HepG2 (cell line): ENCODE results near the gene MBD3. TPM values are rescaled to one million over a fixed set of nuclear protein-coding genes. Genes with fewer than 3 reads are reported as not detected.

Experiments
- CHCHD3 ChIP-seq: sonication (generic); formaldehyde crosslinking; IDR thresholded peaks from 2 replicates; pipeline ENCODE4 v1.8.0; 2022; ENCODE audit warnings: mild to moderate bottlenecking, missing genetic modification reagents, moderate library complexity
- DNMT3B ChIP-seq: conservative IDR thresholded peaks from 2 replicates; pipeline ENCODE4 v1.6.1; 2016; ENCODE audit warnings: missing biosample characterization, control low read depth
- HOXA9 ChIP-seq: sonication (generic); formaldehyde crosslinking; IDR thresholded peaks from 2 replicates; pipeline ENCODE4 v1.8.1; 2022; ENCODE audit warnings: missing genetic modification reagents, mild to moderate bottlenecking, moderate library complexity, borderline replicate concordance
- MBD4 ChIP-seq: IDR thresholded peaks from 2 replicates; pipeline ENCODE4 v1.6.1; 2012; ENCODE audit warnings: low read length, inconsistent platforms, borderline replicate concordance
- PHF21A ChIP-seq: sonication (generic); formaldehyde crosslinking; IDR thresholded peaks from 2 replicates; pipeline ENCODE4 v1.5.0; 2020; ENCODE audit warnings: mild to moderate bottlenecking, missing genetic modification reagents
- REXO4 ChIP-seq: sonication (generic); formaldehyde crosslinking; IDR thresholded peaks from 2 replicates; pipeline ENCODE4 v1.8.0; 2022; ENCODE audit warnings: missing genetic modification reagents, mild to moderate bottlenecking, borderline replicate concordance
- SALL1 ChIP-seq: sonication (generic); formaldehyde crosslinking; IDR thresholded peaks from 2 replicates; pipeline ENCODE4 v1.8.0; 2022; ENCODE audit warnings: mild to moderate bottlenecking, missing genetic modification reagents
- TBX2 ChIP-seq: sonication (generic); formaldehyde crosslinking; IDR thresholded peaks from 2 replicates; pipeline ENCODE4 v1.5.0; 2020; ENCODE audit warnings: missing genetic modification reagents, mild to moderate bottlenecking, borderline replicate concordance
- TBX3 ChIP-seq: fragments of 450-650 bp; IDR thresholded peaks from 2 replicates; pipeline ENCODE4 v1.6.1; 2017; ENCODE audit warnings: antibody characterized with exemption, mild to moderate bottlenecking, inconsistent platforms, borderline replicate concordance
- ZBTB20 ChIP-seq: sonication (generic); formaldehyde crosslinking; IDR thresholded peaks from 2 replicates; pipeline ENCODE4 v1.8.1; 2023; ENCODE audit warnings: missing genetic modification reagents, low read depth, mild to moderate bottlenecking, borderline replicate concordance
- ZBTB7B ChIP-seq: sonication (generic); formaldehyde crosslinking; IDR thresholded peaks from 2 replicates; pipeline ENCODE4 v1.4.0; 2020; ENCODE audit warnings: missing genetic modification reagents
- ZNF264 ChIP-seq: sonication (generic); formaldehyde crosslinking; IDR thresholded peaks from 2 replicates; pipeline ENCODE4 v1.4.0; 2020; ENCODE audit warnings: missing genetic modification reagents
- ZNF326 ChIP-seq: sonication (generic); formaldehyde crosslinking; IDR thresholded peaks from 2 replicates; pipeline ENCODE4 v1.4.0; 2020; ENCODE audit warnings: missing genetic modification reagents, borderline replicate concordance
- ZNF484 ChIP-seq: sonication (generic); formaldehyde crosslinking; IDR thresholded peaks from 2 replicates; pipeline ENCODE4 v1.5.1; 2020; ENCODE audit warnings: mild to moderate bottlenecking, low read depth, missing genetic modification reagents, borderline replicate concordance
- ZNF644 ChIP-seq: IDR thresholded peaks from 2 replicates; pipeline ENCODE4 v1.6.1; 2016; ENCODE audit warnings: low read depth
- ZNF652 ChIP-seq: IDR thresholded peaks from 2 replicates; pipeline ENCODE4 v1.6.1; 2016; ENCODE audit warnings: low read depth, borderline replicate concordance
- ZNF879 ChIP-seq: sonication (generic); formaldehyde crosslinking; IDR thresholded peaks from 2 replicates; pipeline ENCODE4 v1.8.1; 2023; ENCODE audit warnings: missing genetic modification reagents
- ZSCAN31 ChIP-seq: sonication (generic); formaldehyde crosslinking; IDR thresholded peaks from 2 replicates; pipeline ENCODE4 v1.5.0; 2020; ENCODE audit warnings: low read depth, mild to moderate bottlenecking, missing genetic modification reagents
- polyA plus RNA-seq, 8 experiments: library from polyadenylated mRNA; depleted of rRNA in 3 of 8; stranded (reverse) in 7 of 8; unstranded in 1 of 8; fragments of >200 nt; fragmentation: Illumina TruSeq in 4 of 8; extraction: Trizol in 4 of 8; gene quantifications; 2 replicates each; pipeline versions ENCODE4 v1.2.1 to v1.2.3, GENCODE V29; 2011 to 2016; ENCODE audit warnings: low read depth in 4 of 8, missing spikeins in 1 of 8, mixed read lengths in 1 of 8; ENCODE audit not compliant: insufficient read depth in 1 of 8
- total RNA-seq, 5 experiments: library from RNA; depleted of rRNA; stranded (reverse); fragments of >200 nt; fragmentation: Illumina TruSeq; extraction: Trizol; gene quantifications; 2 replicates each; pipeline ENCODE4 v1.2.3, GENCODE V29; 2016; ENCODE audit warnings: low read depth in 1 of 5
- TF ChIP-seq, protein P1 (sequence below): sonication (generic); formaldehyde crosslinking; IDR thresholded peaks from 2 replicates; pipeline ENCODE4 v1.5.1; 2020; ENCODE audit warnings: missing genetic modification reagents, mild to moderate bottlenecking, borderline replicate concordance
- TF ChIP-seq, protein P2 (sequence below): sonication (generic); formaldehyde crosslinking; IDR thresholded peaks from 2 replicates; pipeline ENCODE4 v1.4.0; 2020; ENCODE audit warnings: missing genetic modification reagents
- TF ChIP-seq, protein P3 (sequence below), 2 experiments: fragments of 450-650 bp in 1 of 2; sonication (generic) in 1 of 2; formaldehyde crosslinking; IDR thresholded peaks; 2 replicates each; pipeline versions ENCODE4 v1.5.0 to v1.8.0; 2020 to 2022; ENCODE audit warnings: mild to moderate bottlenecking in 1 of 2, missing genetic modification reagents in 1 of 2
- TF ChIP-seq, protein P4 (sequence below): sonication (generic); formaldehyde crosslinking; IDR thresholded peaks from 2 replicates; pipeline ENCODE4 v1.4.0; 2020; ENCODE audit warnings: missing genetic modification reagents
- TF ChIP-seq, protein P5 (sequence below): sonication (generic); formaldehyde crosslinking; conservative IDR thresholded peaks from 2 replicates; pipeline ENCODE4 v1.8.1; 2023; ENCODE audit warnings: missing genetic modification reagents

Gene MBD3
- total and polyA plus RNA-seq, 2 of the 13 experiments (the other 11 are each of a cell fraction or from before 2014, with no cell fraction given), result 21.2 to 76.9 TPM

DNA sequence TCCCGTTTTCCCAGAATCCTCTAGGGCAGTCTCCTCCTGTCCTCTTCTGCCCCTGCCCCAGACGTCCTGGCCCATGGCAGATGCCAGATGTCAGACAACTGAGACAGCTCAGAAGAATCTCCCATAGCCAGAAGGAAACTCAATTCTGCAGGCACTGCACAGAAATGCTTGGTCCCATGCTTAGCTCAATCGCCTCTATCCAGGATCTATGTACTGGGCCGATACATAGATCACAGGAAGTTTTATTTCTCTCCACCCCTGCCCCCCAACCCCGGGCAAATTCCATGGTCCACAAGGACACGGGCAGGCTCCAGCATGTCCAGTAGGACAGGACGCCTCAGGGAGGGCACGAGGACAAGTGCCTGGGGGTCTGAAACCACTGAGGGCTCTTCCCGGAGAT is 4.8 kb downstream of the MBD3 start (continued):
- TF ChIP-seq ZNF652 (CRISPR knock-in tag) (peak; percentile 30; the same call in 1 of the 2 replicates), HOXA9 (CRISPR knock-in tag) (no peak), PHF21A (CRISPR knock-in tag) (peak; percentile 92), ZNF326 (CRISPR knock-in tag) (no peak), DNMT3B (no peak), ZBTB20 (no peak), TBX2 (no peak), ZNF879 (no peak), ZBTB7B (CRISPR knock-in tag) (peak; percentile 66; the same call in 1 of the 2 replicates), ZNF264 (CRISPR knock-in tag) (no peak), MBD4 (no peak), SALL1 (peak; percentile 74), TBX3 (no peak), CHCHD3 (no peak), ZNF484 (no peak), REXO4 (no peak), ZSCAN31 (CRISPR knock-in tag) (0 out of 2 replicates have a peak, but pooled peaks have one; percentile 24), ZNF644 (CRISPR knock-in tag) (no peak)
- TF ChIP-seq, protein P1, sequence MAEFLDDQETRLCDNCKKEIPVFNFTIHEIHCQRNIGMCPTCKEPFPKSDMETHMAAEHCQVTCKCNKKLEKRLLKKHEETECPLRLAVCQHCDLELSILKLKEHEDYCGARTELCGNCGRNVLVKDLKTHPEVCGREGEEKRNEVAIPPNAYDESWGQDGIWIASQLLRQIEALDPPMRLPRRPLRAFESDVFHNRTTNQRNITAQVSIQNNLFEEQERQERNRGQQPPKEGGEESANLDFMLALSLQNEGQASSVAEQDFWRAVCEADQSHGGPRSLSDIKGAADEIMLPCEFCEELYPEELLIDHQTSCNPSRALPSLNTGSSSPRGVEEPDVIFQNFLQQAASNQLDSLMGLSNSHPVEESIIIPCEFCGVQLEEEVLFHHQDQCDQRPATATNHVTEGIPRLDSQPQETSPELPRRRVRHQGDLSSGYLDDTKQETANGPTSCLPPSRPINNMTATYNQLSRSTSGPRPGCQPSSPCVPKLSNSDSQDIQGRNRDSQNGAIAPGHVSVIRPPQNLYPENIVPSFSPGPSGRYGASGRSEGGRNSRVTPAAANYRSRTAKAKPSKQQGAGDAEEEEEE, result no peak
- TF ChIP-seq, protein P2, sequence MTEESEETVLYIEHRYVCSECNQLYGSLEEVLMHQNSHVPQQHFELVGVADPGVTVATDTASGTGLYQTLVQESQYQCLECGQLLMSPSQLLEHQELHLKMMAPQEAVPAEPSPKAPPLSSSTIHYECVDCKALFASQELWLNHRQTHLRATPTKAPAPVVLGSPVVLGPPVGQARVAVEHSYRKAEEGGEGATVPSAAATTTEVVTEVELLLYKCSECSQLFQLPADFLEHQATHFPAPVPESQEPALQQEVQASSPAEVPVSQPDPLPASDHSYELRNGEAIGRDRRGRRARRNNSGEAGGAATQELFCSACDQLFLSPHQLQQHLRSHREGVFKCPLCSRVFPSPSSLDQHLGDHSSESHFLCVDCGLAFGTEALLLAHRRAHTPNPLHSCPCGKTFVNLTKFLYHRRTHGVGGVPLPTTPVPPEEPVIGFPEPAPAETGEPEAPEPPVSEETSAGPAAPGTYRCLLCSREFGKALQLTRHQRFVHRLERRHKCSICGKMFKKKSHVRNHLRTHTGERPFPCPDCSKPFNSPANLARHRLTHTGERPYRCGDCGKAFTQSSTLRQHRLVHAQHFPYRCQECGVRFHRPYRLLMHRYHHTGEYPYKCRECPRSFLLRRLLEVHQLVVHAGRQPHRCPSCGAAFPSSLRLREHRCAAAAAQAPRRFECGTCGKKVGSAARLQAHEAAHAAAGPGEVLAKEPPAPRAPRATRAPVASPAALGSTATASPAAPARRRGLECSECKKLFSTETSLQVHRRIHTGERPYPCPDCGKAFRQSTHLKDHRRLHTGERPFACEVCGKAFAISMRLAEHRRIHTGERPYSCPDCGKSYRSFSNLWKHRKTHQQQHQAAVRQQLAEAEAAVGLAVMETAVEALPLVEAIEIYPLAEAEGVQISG (CRISPR knock-in tag), result no peak
- TF ChIP-seq, protein P3, sequence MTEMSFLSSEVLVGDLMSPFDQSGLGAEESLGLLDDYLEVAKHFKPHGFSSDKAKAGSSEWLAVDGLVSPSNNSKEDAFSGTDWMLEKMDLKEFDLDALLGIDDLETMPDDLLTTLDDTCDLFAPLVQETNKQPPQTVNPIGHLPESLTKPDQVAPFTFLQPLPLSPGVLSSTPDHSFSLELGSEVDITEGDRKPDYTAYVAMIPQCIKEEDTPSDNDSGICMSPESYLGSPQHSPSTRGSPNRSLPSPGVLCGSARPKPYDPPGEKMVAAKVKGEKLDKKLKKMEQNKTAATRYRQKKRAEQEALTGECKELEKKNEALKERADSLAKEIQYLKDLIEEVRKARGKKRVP (CRISPR knock-in tag; IDR thresholded peaks at IDR 0.05), result no peak
- TF ChIP-seq, protein P4, sequence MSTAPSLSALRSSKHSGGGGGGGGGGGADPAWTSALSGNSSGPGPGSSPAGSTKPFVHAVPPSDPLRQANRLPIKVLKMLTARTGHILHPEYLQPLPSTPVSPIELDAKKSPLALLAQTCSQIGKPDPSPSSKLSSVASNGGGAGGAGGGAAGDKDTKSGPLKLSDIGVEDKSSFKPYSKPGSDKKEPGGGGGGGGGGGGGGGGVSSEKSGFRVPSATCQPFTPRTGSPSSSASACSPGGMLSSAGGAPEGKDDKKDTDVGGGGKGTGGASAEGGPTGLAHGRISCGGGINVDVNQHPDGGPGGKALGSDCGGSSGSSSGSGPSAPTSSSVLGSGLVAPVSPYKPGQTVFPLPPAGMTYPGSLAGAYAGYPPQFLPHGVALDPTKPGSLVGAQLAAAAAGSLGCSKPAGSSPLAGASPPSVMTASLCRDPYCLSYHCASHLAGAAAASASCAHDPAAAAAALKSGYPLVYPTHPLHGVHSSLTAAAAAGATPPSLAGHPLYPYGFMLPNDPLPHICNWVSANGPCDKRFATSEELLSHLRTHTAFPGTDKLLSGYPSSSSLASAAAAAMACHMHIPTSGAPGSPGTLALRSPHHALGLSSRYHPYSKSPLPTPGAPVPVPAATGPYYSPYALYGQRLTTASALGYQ (CRISPR knock-in tag), result no peak
- TF ChIP-seq, protein P5, sequence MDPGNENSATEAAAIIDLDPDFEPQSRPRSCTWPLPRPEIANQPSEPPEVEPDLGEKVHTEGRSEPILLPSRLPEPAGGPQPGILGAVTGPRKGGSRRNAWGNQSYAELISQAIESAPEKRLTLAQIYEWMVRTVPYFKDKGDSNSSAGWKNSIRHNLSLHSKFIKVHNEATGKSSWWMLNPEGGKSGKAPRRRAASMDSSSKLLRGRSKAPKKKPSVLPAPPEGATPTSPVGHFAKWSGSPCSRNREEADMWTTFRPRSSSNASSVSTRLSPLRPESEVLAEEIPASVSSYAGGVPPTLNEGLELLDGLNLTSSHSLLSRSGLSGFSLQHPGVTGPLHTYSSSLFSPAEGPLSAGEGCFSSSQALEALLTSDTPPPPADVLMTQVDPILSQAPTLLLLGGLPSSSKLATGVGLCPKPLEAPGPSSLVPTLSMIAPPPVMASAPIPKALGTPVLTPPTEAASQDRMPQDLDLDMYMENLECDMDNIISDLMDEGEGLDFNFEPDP, result no peak
